ENCODE results near the gene UBTD2.
A peak's percentile ranks its signal among the peaks of the same experiment; 100 is the strongest.
"Not testable (repeated sequence)": the region's sequence is repeated elsewhere in the genome, so short reads cannot be mapped to it uniquely, and the experiment has no call there.

Gene UBTD2

DNA sequence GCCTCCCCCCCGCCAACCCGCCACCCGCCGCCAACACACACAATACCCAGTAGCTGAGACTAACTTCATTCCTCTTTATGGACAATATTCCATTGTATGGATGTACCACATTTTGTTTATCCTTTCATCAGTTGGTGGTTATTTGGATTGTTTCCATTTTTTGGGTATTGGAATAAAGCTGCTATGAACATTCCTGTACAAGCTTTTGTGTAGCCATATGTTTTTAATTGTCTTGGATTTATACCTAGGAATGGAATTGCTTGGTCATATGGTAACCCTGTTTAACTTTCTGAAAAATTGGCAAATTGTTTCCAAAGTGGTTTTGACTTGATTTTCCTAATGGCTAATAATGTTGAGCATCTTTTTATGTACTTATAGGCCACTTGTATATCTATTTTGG is 4.9 kb upstream of the UBTD2 start:
- TF ChIP-seq, protein P1, sequence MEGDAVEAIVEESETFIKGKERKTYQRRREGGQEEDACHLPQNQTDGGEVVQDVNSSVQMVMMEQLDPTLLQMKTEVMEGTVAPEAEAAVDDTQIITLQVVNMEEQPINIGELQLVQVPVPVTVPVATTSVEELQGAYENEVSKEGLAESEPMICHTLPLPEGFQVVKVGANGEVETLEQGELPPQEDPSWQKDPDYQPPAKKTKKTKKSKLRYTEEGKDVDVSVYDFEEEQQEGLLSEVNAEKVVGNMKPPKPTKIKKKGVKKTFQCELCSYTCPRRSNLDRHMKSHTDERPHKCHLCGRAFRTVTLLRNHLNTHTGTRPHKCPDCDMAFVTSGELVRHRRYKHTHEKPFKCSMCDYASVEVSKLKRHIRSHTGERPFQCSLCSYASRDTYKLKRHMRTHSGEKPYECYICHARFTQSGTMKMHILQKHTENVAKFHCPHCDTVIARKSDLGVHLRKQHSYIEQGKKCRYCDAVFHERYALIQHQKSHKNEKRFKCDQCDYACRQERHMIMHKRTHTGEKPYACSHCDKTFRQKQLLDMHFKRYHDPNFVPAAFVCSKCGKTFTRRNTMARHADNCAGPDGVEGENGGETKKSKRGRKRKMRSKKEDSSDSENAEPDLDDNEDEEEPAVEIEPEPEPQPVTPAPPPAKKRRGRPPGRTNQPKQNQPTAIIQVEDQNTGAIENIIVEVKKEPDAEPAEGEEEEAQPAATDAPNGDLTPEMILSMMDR (IDR thresholded peaks at IDR 0.05; ENCODE audit: low read depth, low read length), result no peak

DNA sequence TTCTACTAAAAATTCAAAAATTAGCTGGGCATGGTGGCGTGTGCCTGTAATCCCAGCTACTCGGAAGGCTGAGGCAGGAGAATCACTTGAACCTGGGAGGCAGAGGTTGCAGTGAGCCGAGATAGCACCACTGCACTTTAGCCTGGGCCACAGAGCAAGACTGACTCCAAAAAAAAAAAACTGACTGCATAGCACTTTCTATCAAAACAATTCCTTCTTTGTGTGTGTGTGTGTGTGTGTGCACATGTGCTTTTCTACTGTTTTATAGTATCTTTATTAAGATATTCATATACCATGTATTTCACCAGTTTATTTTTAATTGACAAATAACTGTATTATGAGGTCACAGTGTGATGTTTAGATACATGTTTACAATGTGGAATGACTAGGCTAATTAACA is 3.6 kb upstream of the UBTD2 start:
- not testable (repeated sequence) for H3K4me3 ChIP-seq (ENCODE audit: low read depth, low read length)

More for the DNA sequence above, 4.9 kb upstream of the UBTD2 start:
- no peak overlapping the region for H3K4me3 ChIP-seq (ENCODE audit: low read depth, low read length)

DNA sequence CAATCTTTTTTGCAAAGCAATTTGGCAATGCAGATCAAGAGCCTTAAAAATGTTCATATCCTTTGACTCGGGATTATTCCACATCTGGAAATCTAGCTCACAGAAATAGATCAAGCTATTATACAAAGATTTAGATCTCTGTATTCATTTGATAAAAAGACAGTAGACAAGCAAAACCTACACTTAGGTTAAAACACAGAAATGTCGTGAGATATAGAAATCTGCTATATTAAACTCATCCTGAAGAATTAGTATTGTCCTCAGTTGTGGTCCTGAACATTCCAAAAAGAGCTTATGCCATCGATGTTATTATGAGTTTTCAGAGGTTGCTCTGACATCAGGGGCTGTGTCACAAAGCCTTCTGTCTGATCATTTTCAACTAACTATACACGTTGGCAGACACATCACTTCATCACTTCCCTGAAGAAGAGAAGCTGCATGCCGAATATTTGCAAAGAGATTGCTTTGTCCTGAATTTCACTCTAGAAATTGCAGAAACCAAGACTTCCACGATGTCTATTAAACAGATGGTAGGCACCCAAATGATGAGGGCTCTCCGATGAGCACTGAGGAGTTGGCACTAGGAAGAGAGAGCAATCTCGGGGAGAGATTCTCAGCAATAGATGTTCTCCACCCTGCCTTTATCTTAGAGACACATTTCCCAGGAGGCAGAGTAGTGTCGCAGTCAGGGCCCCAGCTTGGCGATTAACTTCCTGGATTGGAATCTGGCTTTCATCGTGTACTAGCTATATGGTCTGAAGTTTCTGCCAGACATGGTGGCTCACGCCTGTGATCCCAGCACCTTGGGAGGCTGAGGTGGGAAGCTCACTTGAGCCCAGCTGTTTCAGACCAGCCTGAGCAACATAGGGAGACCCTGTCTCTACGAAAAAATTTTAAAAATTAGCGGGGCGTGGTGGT is 1.9 kb upstream of the UBTD2 start:
- no peak overlapping the region for H3K4me3 ChIP-seq (ENCODE audit: low read depth, low read length)
- TF ChIP-seq, protein P1 (IDR thresholded peaks at IDR 0.05; ENCODE audit: low read depth, low read length), result no peak

DNA sequence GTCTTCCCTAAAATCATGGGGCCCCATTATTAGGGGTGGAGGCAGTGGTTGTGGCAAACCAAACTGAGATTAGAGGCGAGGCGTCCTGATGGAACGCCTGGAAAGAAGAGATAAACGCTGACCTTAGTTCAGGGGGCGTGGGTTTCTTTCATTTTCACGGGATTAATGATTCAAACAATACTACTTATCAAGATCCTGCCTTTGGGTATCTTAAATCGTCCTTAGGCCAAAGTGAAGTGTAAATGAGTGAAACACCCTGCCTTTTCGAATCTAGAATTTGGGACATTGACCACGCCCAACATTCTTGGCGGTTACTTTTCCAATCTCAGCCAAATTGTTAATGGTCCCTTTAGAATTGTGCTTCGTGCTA is 1.0 kb upstream of the UBTD2 start:
- TF ChIP-seq, protein P1 (IDR thresholded peaks at IDR 0.05; ENCODE audit: low read depth, low read length), result no peak
- H3K4me3 ChIP-seq (ENCODE audit: low read depth, low read length), result peak overlapping the region; percentile 74

DNA sequence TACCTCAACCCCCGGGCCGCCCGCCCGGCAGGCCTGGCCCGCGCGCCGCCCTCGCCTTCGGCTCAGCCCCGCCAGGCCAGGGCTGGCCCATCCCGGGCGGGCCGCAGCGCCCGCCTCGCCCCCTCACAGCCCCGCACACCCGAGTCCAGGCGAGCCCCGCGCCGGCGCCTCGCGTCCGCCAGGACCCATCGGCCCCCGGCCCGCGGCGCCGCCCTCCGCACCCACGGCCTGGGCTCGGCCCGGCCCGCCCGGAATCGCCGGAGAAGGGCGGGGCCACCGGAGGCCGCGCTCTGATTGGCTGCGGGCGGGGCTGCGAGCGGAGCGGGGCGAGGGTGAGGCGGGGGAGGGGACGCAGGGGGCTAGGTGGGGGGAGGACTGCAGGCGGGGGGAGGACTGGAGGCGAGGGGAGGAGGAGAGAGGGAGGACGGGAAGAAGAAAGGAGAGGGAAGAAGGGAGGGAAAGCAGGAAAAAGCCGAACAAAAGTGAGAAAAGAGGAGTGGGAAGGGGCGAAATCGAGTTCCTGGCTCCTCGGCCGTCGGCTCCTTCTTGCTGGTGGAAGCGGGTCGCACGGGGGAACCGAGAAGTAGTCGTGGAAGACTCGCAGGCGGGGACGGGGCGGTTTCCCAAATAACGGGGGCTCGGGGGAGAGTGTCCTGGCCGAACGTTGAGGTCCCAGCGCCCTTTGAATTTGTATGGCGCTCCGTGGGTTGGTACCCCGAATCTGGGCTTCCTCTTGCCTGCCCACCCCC is 472 bp upstream of the UBTD2 start:
- peak overlapping the region; percentile 84 for H3K4me3 ChIP-seq (ENCODE audit: low read depth, low read length)
- TF ChIP-seq, protein P1 (IDR thresholded peaks at IDR 0.05; ENCODE audit: low read depth, low read length), result no peak

DNA sequence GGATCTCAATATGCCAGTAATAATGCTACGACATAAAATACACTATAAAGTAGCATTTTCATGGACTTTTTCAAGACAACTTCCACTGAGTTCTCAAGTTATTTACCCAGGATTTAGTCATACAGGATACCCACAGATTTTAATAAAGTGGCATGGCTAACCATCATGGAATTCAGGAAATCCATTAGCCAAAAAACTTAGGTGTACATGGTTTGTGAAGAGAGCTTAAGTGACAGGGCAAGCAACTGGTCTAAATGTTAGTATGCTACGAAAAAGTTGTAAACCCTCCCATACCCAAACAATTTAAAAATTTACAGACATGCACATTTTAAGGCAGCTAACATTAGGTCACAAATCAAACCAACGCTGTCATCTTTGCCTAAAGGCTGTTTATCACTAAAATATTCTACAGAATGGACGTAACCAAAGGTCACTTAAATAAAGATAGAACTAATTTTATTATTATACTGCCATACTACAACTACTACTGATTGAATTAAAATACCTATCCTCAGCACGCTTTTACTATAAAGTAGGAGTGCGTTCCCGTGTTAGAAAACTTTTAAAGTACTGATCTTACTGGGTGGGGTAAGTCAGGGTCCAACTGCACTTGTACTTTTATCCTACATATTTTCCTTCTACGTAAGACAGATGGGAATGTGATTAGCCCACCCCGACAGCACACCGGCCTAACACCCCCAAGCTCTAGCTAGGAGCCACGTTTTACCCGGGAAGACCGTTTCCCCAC is 1.1 kb downstream of the UBTD2 start:
- H3K4me3 ChIP-seq (ENCODE audit: low read depth, low read length), result peak overlapping the region; percentile 84
- TF ChIP-seq, protein P1 (IDR thresholded peaks at IDR 0.05; ENCODE audit: low read depth, low read length), result no peak

DNA sequence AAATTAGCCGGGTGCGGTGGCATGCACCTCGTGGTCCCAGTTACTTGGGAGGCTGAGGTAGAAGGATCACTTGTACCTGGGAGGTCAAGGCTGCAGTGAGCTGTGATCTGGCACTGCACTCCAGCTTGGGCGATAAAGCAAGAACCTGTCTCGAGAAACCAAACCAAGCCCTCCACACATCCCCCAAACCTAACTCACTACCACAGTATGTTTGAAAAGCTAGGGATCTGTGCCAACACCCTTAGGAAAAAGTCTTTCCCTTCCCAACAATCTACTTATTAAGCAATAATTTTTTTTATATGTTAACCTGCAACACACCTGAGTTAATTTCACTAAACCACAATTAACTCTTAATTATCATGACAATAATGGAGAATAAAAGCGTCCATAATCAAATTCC is 2.2 kb downstream of the UBTD2 start:
- TF ChIP-seq, protein P1 (IDR thresholded peaks at IDR 0.05; ENCODE audit: low read depth, low read length), result no peak
- H3K4me3 ChIP-seq (ENCODE audit: low read depth, low read length), result peak overlapping the region; percentile 84

All from WI38 (cell line).